Measurements from ENCODE around the gene PCDHGC5.

PCDHGC5 gene

GRCh38 chr5:141534492-141535213, 45.8 kb downstream of the PCDHGC5 start:
- no peaks in the 10 kb centered on the region for H3K4me1 ChIP-seq (ENCODE audit: insufficient read depth, insufficient read length)
- H3K9me3 ChIP-seq (ENCODE audit: insufficient read depth, low read length), result no peaks in the 10 kb centered on the region
- no peak overlapping the region for H3K4me3 ChIP-seq (ENCODE audit: insufficient read length, low read depth)
- no peak for DNase-seq (ENCODE audit: low read depth, low spot score)
- H3K9ac ChIP-seq (ENCODE audit: insufficient read length, low read depth), result no peak overlapping the region
- TF ChIP-seq SUZ12 (IDR thresholded peaks at IDR 0.05; ENCODE audit: extremely low read depth, insufficient read depth, insufficient read length) (no peak), YY1 (IDR thresholded peaks at IDR 0.05; ENCODE audit: insufficient read depth, insufficient read length) (no peak), ZNF274 (IDR thresholded peaks at IDR 0.05; ENCODE audit: low read depth, low read length) (no peak)
- H3K36me3 ChIP-seq (ENCODE audit: insufficient read depth, insufficient read length, low read length), result peaks cover 32% of the 10 kb centered on the region
- no peaks in the 10 kb centered on the region for H3K27me3 ChIP-seq (ENCODE audit: insufficient read depth, insufficient read length)

Measured in NT2/D1 (cell line).